Stimulated activated CD4-positive, alpha-beta T cell treated with anti-CD3 and anti-CD28 coated beads, Interleukin-4, amount 100 ng/mL, for 48 hours (primary cell): Measurements from ENCODE around the gene MS4A10.

Experiments used
- DNase-seq, 2 donors: peaks; one replicate each; pipeline ENCODE4 v3.0.0-alpha.2; 2020; ENCODE audit warnings: low read depth in 2 of 2

MS4A10 gene

GRCh38 chr11:60765355-60765754 is 19.8 kb upstream of the MS4A10 start:
- no peak for DNase-seq

GRCh38 chr11:60766547-60766946 is 18.6 kb upstream of the MS4A10 start:
- no peak for DNase-seq

DNA sequence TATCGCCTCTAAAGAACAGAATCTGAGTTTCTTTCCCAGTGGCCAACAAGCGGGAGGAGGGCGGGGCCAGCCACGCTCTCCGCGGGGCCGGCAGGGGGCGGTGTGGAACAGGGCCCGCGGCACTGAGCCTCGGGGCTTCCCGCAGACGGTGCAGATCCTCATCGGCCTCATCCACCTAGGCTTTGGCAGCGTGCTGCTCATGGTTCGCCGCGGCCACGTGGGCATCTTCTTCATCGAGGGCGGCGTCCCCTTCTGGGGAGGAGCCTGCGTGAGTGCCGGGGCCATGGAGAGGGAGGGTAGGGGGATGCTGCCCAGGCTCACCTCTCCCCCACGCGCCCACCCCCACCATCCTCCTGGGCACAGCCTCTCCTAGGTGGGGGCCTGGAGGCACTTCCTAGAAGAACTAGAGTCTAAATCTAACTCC is 17.7 kb upstream of the MS4A10 start:
- peak; percentile 12 to 48 for DNase-seq

GRCh38 chr11:60768202-60768601 is 16.9 kb upstream of the MS4A10 start:
- DNase-seq, result no peak

DNA sequence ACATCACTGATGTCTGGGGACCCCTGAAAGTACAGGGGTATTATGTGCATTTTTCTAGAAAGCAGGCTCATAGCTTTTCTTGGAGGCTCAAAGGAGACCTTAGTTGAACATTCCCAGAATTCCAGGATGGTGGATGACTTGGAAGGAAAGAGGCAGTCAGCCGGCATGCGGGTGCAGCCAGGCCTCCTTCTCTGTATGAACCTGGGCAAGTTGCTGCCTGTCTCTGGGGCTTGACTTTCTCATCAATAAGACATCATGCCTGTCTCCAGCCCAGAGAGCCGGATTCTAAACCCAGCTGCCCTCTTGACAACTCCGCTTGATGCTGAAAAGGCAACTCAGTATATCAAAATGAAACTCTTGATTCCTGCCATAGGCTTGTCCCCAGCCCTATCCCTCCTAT is 15.9 kb upstream of the MS4A10 start:
- no peak for DNase-seq

GRCh38 chr11:60769811-60770210 is 15.3 kb upstream of the MS4A10 start:
- DNase-seq, result no peak

- no peak for DNase-seq
These were observed 14.0 kb upstream of the MS4A10 start for GRCh38 chr11:60771146-60771545.

DNA sequence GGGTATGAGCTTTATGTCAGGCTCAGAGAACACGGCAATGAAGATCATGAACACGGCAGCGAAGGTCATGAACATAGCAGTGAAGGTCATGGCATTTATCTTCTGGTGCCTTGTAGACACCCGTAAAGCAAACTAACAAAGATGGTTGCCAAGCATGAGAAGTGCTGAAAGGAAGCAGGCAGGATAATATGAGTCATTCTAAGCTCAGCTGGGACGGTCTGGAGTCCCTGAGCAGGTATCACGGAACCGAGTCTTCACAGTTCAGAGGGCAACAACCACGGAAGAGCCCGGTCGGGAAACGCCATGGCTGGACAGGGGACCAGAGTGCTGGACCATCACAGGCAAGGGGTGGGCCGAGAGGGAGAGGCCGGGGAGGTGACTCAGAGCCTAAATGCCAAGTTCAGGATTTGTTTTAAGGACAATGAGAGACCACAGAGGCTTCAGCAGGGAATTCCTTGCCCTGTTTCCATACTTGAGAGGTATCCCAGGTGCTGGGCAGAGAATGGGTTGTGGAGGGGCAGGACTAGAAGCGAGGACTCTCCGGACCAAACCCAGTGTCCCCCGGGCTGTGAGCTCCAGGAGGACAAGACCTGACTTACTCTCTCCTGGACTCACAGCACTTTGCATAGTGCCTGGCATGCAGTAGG is 13.1 kb upstream of the MS4A10 start:
- no peak for DNase-seq

DNA sequence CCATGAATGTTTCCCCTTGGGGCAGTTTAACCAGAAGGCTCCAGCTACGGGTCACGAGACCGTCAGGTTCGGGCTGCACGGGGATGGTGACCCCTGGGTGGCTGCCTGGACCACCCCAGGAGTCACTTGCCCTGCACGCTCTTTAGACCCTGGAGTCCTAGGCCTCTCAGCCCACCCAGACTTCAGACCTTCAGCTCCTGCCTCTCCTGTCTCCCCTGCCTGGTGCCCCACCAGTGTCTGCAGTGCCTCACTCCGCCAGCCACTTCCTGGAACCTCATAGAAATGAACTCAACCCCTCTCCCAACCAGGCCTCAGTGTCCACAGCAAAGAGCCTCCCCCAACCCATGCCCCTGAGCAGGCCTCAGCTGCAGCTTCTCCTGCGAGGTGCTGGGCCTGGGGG is 12.5 kb upstream of the MS4A10 start:
- DNase-seq, result no peak

GRCh38 chr11:60774726-60775125 is 10.4 kb upstream of the MS4A10 start:
- no peak for DNase-seq

DNA sequence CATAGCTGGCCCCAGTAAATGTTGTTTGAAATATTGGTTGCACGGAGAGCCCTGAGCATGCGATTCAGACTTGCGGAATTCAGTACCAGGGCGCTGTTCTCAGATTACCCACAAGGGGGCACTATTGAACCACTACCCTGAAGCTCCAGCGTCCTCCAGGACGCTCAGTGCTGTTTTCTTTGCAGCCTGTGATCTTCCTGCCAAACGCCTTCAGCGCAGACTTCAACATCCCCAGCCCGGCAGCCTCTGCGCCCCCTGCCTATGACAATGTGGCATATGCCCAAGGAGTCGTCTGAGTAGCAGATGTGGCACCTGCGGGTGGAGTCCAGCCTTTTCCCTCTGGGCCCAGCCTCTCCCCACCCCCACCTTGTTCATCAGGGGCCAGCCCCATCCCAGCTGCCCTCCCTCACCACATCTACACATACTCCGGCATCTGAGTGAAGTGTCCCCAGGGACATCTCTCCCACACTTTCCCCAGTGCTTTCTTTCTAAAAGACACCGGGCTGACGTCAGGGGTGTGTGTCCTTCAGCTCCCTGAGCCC is 9.6 kb upstream of the MS4A10 start:
- peak; percentile 71 to 80 for DNase-seq

GRCh38 chr11:60776167-60776566 is 9.0 kb upstream of the MS4A10 start:
- no peak for DNase-seq

- DNase-seq, result no peak
These were observed 8.0 kb upstream of the MS4A10 start for GRCh38 chr11:60777106-60777505.

DNA sequence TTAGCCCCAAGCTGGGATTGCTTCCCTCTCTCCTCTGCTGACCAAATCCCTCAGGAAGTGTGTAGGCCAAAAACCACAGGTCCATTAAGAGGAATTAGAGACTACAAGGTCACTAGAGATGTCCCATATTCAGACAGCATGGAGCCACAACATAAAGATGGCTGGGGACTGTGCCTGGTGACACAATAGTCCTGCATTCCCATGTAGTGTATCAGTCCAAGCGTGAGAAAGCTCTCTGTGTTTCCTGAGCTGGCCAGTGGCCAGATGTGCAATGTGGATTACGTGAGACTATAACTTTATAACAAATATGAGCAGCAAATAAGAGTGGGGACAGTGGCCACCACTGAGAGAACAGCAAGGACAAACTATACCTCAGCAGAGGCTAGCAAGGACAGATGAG is 7.6 kb upstream of the MS4A10 start:
- DNase-seq, result no peak

GRCh38 chr11:60780065-60780464 is 5.1 kb upstream of the MS4A10 start:
- no peak for DNase-seq

GRCh38 chr11:60780774-60781173 is 4.4 kb upstream of the MS4A10 start:
- no peak for DNase-seq

- no peak for DNase-seq
These were observed 3.7 kb upstream of the MS4A10 start for GRCh38 chr11:60781286-60781980.

GRCh38 chr11:60781981-60782316 is 3.2 kb upstream of the MS4A10 start:
- no peak for DNase-seq

DNA sequence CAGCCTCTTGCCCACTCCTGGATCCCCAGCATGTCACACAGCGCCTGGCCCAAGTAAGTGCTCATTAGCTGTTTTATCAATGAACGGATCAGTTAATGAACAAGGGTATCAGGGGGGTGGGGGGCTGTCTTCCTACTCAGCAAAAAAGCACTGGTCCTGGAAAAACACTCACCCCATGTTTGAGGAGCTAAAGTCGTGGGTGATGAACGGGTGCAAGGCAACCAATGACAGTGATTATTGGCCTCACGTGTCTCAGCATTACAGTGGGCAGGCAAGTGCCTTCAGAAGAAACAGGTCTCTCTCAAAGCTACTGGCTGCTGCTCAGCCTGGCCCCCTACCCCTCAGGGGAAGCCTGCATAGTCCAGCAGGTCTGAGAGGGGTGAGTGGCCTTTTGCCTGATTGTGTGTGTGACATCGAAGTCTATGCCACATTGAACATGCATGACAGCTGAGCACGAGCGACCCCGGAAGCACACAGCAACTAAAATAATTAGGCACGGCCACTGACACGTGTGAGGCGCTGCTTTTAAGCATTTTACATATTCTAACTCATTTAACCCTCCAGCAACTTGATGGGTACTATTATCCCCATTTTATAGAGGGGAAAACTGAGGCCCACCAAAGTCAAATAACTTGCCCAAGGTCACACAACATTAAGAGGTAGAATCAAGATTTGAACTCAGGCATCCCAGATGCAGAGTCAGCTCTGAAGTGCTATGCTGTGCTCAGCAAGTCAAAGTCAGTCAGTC is 2.6 kb upstream of the MS4A10 start:
- no peak for DNase-seq

GRCh38 chr11:60783141-60783484 is 2.0 kb upstream of the MS4A10 start:
- no peak for DNase-seq

- no peak for DNase-seq
These were observed 1.2 kb upstream of the MS4A10 start for GRCh38 chr11:60783911-60784310.

GRCh38 chr11:60785806-60786361 is 751 bp downstream of the MS4A10 start:
- DNase-seq, result no peak
